SH-SY5Y (cell line): ENCODE data around the gene MIB2.

Source experiments
- GATA2 ChIP-seq: IDR thresholded peaks from 2 replicates; pipeline ENCODE4 v1.6.1; 2011; ENCODE audit warnings: mild to moderate bottlenecking, low read depth, low read length
- GATA3 ChIP-seq: IDR thresholded peaks from 2 replicates; pipeline ENCODE4 v1.6.1; 2011; ENCODE audit warnings: low read depth, mild to moderate bottlenecking, low read length, moderate library complexity

DNA sequence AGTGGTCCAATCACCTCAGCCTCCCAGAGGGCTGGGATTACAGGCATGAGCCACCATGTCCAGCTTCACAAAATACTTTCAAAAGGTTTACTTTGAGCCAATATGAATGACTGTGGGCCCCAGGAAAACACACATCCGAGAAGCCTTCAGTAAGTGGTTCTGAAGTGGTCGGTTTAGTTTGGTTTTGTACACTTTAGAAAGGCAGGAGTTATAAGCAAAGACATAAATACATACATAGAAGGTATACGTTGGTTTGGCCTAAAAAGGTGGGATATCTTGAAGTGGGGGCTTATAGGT is 3.2 kb upstream of the MIB2 start:
- TF ChIP-seq GATA2 (no peak), GATA3 (no peak)
